Effector memory CD8-positive, alpha-beta T cell (primary cell): Measurements from ENCODE around the gene DNAJC21.

ENCODE experiments used
- ATAC-seq: fragments of 150-1000 bp; cut with Tn5 transposase; replicated peaks from 2 replicates; pipeline ENCODE4 v1.10.0; 2021; ENCODE audit warnings: mild to moderate bottlenecking, moderate library complexity
- DNase-seq, 3 experiments: peaks; one replicate each; pipeline ENCODE4 v3.0.0; 2021
- H3K27ac Mint-ChIP-seq, 2 donors: one replicate each; pipeline ENCODE4 v1.8.0; 2022; ENCODE audit warnings: mild to moderate bottlenecking in 2 of 2, mixed read lengths in 2 of 2, moderate library complexity in 2 of 2
- H3K27me3 Mint-ChIP-seq, 2 donors: one replicate each; pipeline ENCODE4 v1.8.0; 2022; ENCODE audit warnings: mixed read lengths in 2 of 2
- H3K36me3 Mint-ChIP-seq: one replicate; pipeline ENCODE4 v1.8.0; 2022; ENCODE audit warnings: mild to moderate bottlenecking, moderate library complexity, mixed read lengths; ENCODE audit not compliant: insufficient read depth
- H3K4me1 Mint-ChIP-seq, 2 donors: one replicate each; pipeline ENCODE4 v1.8.0; 2022; ENCODE audit warnings: low read depth in 2 of 2, mixed read lengths in 2 of 2
- H3K4me3 Mint-ChIP-seq, 2 donors: one replicate each; pipeline ENCODE4 v1.8.0; 2022; ENCODE audit warnings: mild to moderate bottlenecking in 2 of 2, mixed read lengths in 2 of 2, moderate library complexity in 2 of 2
- H3K9me3 Mint-ChIP-seq, 2 donors: one replicate each; pipeline ENCODE4 v1.8.0; 2022; ENCODE audit warnings: mixed read lengths in 2 of 2

The DNAJC21 gene

GRCh38 chr5:34928267-34928666 is 1.1 kb upstream of the DNAJC21 start:
- Mint-ChIP-seq H3K4me3 (peak overlapping the region; percentile 98 to 99), H3K9me3 (no peaks in the 10 kb centered on the region), H3K27ac (no peak overlapping the region), H3K36me3 (peaks cover 43% of the 10 kb centered on the region), H3K27me3 (no peaks in the 10 kb centered on the region), H3K4me1 (peaks cover 22 to 28% of the 10 kb centered on the region in 2 donors)
- ATAC-seq: no peak
- no peak for DNase-seq

DNA sequence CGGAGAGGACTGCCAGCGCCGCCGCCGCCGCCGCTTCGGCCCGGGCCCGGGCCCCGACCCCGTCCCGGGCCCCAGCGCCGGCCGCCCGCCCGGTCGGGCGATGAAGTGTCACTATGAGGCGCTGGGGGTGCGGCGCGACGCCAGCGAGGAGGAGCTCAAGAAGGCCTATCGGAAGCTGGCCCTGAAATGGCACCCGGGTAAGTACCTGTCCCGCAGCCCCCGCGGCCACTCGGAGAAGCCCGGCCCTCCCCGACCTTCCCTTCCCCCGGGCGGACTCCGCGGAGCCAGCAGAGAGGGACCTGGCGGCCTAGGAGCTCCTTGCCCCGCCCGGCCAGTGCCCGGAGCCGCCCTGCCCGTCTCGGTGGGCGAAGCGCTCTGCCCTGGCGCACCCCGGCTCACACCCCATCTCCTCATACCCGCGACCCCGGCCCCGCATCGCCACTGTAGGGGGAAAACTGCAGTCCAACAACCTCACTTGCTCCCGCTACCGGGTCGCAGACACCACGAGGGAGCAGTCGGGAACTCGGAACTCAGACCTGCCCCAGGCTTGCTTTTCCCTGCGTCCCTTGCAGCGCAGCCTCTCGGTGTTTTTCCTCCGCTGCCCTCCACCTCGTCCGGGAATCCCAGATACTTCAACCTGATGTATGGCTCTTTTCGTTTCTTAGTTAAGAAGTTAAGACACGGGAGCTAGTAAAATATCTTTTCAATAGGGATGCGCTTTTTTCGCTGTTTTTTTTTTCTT is 532 bp downstream of the DNAJC21 start:
- H3K36me3 Mint-ChIP-seq: peaks cover 35% of the 10 kb centered on the region
- H3K4me3 Mint-ChIP-seq: peak overlapping the region; percentile 98 to 99
- peak overlapping the region; percentile 95 to 96 for H3K27ac Mint-ChIP-seq
- no peaks in the 10 kb centered on the region for H3K9me3 Mint-ChIP-seq
- H3K27me3 Mint-ChIP-seq: no peaks in the 10 kb centered on the region
- ATAC-seq (peak; percentile 72), DNase-seq (peak; percentile 75 to 78 (median 77))
- peaks cover 26 to 34% of the 10 kb centered on the region in 2 donors for H3K4me1 Mint-ChIP-seq

GRCh38 chr5:34930462-34930844 is 1.1 kb downstream of the DNAJC21 start:
- ATAC-seq (no peak), DNase-seq (no peak)
- Mint-ChIP-seq H3K9me3 (no peaks in the 10 kb centered on the region), H3K4me1 (peaks cover 27 to 34% of the 10 kb centered on the region in 2 donors), H3K27me3 (no peaks in the 10 kb centered on the region), H3K27ac (peak overlapping the region; percentile 95 to 96), H3K4me3 (peak overlapping the region; percentile 98 to 99), H3K36me3 (peaks cover 35% of the 10 kb centered on the region)

DNA sequence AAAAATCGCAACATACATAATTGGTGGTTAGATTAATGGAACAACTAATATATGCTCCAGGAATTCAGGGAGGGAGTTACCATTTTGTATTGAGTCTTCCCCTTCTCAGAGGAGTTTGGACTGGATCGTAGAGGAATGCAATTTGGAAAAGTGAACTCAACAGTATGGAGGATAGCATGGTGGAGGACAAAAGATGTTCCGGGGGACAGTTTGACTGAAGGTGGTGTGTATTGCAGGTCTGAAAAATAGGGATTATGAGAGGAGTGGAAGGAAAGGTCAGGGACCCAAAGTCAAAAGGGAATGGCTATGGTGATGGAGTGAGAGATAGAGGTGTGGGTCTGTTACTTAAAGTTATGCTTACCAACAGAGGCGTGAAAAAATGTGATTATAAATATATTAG is 1.5 kb downstream of the DNAJC21 start:
- H3K9me3 Mint-ChIP-seq: no peaks in the 10 kb centered on the region
- ATAC-seq (no peak), DNase-seq (no peak)
- peaks cover 27 to 34% of the 10 kb centered on the region in 2 donors for H3K4me1 Mint-ChIP-seq
- no peaks in the 10 kb centered on the region for H3K27me3 Mint-ChIP-seq
- peak overlapping the region; percentile 98 to 99 for H3K4me3 Mint-ChIP-seq
- peak overlapping the region in 1 of 2 donors; percentile 96 for H3K27ac Mint-ChIP-seq
- H3K36me3 Mint-ChIP-seq: peaks cover 35% of the 10 kb centered on the region

- no peak overlapping the region for H3K4me3 Mint-ChIP-seq
- no peak for ATAC-seq
- H3K36me3 Mint-ChIP-seq: peaks cover 44% of the 10 kb centered on the region
- no peak overlapping the region for H3K27ac Mint-ChIP-seq
- DNase-seq: no peak
- H3K27me3 Mint-ChIP-seq: no peaks in the 10 kb centered on the region
- no peaks in the 10 kb centered on the region for H3K9me3 Mint-ChIP-seq
- H3K4me1 Mint-ChIP-seq: peaks cover 27 to 34% of the 10 kb centered on the region in 2 donors
Observed at GRCh38 chr5:34932947-34933346, 3.6 kb downstream of the DNAJC21 start.

DNA sequence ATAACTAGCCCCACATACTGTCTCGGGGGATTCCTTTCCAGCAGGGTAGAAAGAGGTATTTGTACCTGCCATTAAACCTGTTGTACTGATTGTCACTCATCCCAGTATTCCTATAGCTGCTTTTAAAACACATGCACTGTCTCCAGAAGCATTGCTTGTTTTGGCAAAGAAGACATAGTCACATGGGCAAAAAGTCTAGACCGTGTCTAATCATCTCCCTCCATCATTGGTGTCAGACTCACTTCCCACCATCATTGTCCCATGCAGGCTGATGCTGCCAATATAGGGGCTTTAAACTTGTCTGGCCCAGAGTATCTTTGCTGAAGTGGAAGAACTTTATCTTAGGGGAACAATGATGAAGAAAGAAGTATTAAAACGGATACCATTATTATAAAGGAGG is 12.6 kb downstream of the DNAJC21 start:
- no peaks in the 10 kb centered on the region for H3K27me3 Mint-ChIP-seq
- no peak overlapping the region for H3K27ac Mint-ChIP-seq
- no peaks in the 10 kb centered on the region for H3K4me1 Mint-ChIP-seq
- H3K9me3 Mint-ChIP-seq: no peaks in the 10 kb centered on the region
- no peak for ATAC-seq
- no peak overlapping the region for H3K4me3 Mint-ChIP-seq
- peaks cover 77% of the 10 kb centered on the region for H3K36me3 Mint-ChIP-seq
- no peak for DNase-seq

DNA sequence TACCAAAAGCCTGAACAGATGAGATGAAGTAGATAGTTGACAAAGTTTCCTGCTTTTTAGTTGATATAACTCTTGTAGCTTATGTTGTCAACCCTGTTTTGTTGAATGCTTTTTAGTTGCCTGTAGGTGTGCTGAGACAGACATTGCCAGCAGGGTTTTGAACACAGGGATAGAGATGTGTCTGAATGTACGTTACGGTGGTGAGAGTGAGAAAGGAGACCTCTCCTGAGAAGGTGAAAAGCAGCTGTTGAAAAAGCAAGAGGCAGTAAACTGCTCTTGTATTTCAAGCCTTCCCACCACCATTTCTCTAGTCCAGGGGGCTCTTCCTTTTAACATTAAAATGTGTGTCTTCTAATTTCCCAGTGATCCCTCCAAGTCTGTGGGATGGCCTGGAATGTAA is 14.7 kb downstream of the DNAJC21 start:
- H3K27me3 Mint-ChIP-seq: no peaks in the 10 kb centered on the region
- no peak overlapping the region for H3K27ac Mint-ChIP-seq
- peaks cover 74% of the 10 kb centered on the region for H3K36me3 Mint-ChIP-seq
- DNase-seq: no peak
- no peak for ATAC-seq
- H3K9me3 Mint-ChIP-seq: no peaks in the 10 kb centered on the region
- no peak overlapping the region for H3K4me3 Mint-ChIP-seq
- H3K4me1 Mint-ChIP-seq: no peaks in the 10 kb centered on the region

DNA sequence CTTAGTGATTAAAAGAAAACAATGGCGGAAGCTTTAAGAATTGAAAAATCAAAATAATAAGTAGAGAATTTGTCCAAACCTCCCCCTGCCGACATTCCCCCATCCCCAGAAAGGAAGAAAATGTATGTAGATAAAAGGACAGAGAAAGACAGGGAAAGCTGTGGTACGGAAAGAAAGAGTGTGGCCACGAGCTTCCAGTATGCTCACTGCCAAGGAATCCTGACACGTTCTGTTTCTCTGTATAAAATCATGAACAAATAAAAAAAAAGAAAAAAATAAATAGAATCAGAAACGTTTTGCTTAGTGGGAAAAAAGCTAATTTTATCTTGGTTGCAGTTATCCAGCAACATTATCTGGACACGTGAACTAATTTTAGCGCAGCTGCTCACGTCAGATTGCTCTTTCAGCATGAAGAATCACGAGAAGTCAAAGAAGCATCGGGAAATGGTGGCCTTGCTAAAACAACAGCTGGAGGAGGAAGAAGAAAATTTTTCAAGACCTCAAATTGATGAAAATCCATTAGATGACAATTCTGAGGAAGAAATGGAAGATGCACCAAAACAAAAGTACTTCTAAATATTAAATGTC is 15.2 kb downstream of the DNAJC21 start:
- H3K36me3 Mint-ChIP-seq: peaks cover 74% of the 10 kb centered on the region
- no peak for ATAC-seq

GRCh38 chr5:34957321-34957720 is 28.0 kb downstream of the DNAJC21 start:
- ATAC-seq (no peak), DNase-seq (no peak)
- Mint-ChIP-seq H3K27ac (no peak overlapping the region), H3K4me3 (no peak overlapping the region), H3K4me1 (no peaks in the 10 kb centered on the region), H3K36me3 (peaks cover 41% of the 10 kb centered on the region), H3K27me3 (no peaks in the 10 kb centered on the region), H3K9me3 (no peaks in the 10 kb centered on the region)

More for the DNA sequence above, 15.2 kb downstream of the DNAJC21 start:
- DNase-seq: no peak
- Mint-ChIP-seq H3K4me3 (no peak overlapping the region), H3K27me3 (no peaks in the 10 kb centered on the region), H3K27ac (no peak overlapping the region), H3K9me3 (no peaks in the 10 kb centered on the region), H3K4me1 (no peaks in the 10 kb centered on the region)

GRCh38 chr5:34957857-34958690 is 28.7 kb downstream of the DNAJC21 start:
- Mint-ChIP-seq H3K9me3 (no peaks in the 10 kb centered on the region), H3K27me3 (no peaks in the 10 kb centered on the region), H3K4me3 (no peak overlapping the region), H3K4me1 (no peaks in the 10 kb centered on the region), H3K36me3 (peaks cover 33% of the 10 kb centered on the region), H3K27ac (peak overlapping the region in 1 of 2 donors; percentile 11)
- ATAC-seq (peak; percentile 35), DNase-seq (no peak)

DNA sequence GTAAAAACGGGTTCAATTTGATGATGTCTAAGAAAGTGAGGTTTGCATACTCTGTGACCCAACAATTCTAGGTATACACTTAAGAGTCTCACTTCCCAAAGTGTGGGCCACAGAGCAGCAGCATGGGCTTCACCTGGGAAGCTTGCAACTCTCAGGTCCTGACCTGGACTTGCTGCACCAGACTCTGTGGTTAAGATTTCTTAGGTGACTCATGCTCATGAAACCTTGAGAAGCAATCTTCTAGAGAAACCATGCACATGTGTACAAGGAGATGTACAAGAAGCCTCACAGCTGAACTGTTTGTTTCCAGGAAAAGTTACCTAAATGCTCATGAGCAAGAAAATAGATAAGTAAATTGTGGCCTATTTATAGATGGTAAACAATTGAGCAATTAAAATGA is 30.0 kb downstream of the DNAJC21 start:
- no peak for ATAC-seq
- Mint-ChIP-seq H3K27ac (peak overlapping the region; percentile 4 to 26), H3K4me1 (no peaks in the 10 kb centered on the region)

GRCh38 chr5:34967540-34967939 is 38.2 kb downstream of the DNAJC21 start:
- DNase-seq (no peak), ATAC-seq (no peak)
- no peaks in the 10 kb centered on the region for H3K9me3 Mint-ChIP-seq
- no peaks in the 10 kb centered on the region for H3K36me3 Mint-ChIP-seq
- no peaks in the 10 kb centered on the region for H3K4me1 Mint-ChIP-seq
- H3K4me3 Mint-ChIP-seq: no peak overlapping the region
- H3K27ac Mint-ChIP-seq: no peak overlapping the region
- no peaks in the 10 kb centered on the region for H3K27me3 Mint-ChIP-seq

More for the DNA sequence above, 30.0 kb downstream of the DNAJC21 start:
- no peaks in the 10 kb centered on the region for H3K27me3 Mint-ChIP-seq
- no peaks in the 10 kb centered on the region for H3K9me3 Mint-ChIP-seq
- peaks cover 21% of the 10 kb centered on the region for H3K36me3 Mint-ChIP-seq
- DNase-seq: no peak
- no peak overlapping the region for H3K4me3 Mint-ChIP-seq

GRCh38 chr5:34968258-34968657 is 38.9 kb downstream of the DNAJC21 start:
- H3K27ac Mint-ChIP-seq: no peak overlapping the region
- DNase-seq (no peak), ATAC-seq (no peak)
- no peaks in the 10 kb centered on the region for H3K36me3 Mint-ChIP-seq
- no peak overlapping the region for H3K4me3 Mint-ChIP-seq
- H3K9me3 Mint-ChIP-seq: no peaks in the 10 kb centered on the region
- no peaks in the 10 kb centered on the region for H3K4me1 Mint-ChIP-seq
- H3K27me3 Mint-ChIP-seq: no peaks in the 10 kb centered on the region
